GM12878 (cell line): ENCODE data around the gene KIF22.

Experiments used
- ATF3 ChIP-seq: IDR thresholded peaks from 2 replicates; pipeline ENCODE4 v1.6.1; 2011; ENCODE audit warnings: low read depth, mild to moderate bottlenecking, low read length, moderate library complexity, borderline replicate concordance; ENCODE audit errors: extremely low read depth
- CTCF ChIP-seq, 3 experiments: IDR thresholded peaks in 2 of 3; conservative IDR thresholded peaks in 1 of 3; 2 replicates each; pipeline ENCODE4 v1.5.1; 2011; ENCODE audit warnings: low read depth in 3 of 3, low read length in 3 of 3, mild to moderate bottlenecking in 3 of 3, control low read depth in 2 of 3, moderate library complexity in 2 of 3, inconsistent platforms in 1 of 3, mixed read lengths in 1 of 3; ENCODE audit not compliant: control insufficient read depth in 2 of 3, insufficient read depth in 1 of 3; ENCODE audit errors: extremely low read depth in 1 of 3
- E2F8 ChIP-seq: fragments of 450-650 bp; IDR thresholded peaks from 2 replicates; pipeline ENCODE4 v1.6.1; 2018; ENCODE audit warnings: mild to moderate bottlenecking, low read depth, moderate library complexity; ENCODE audit not compliant: partially characterized antibody
- EP300 ChIP-seq, 2 experiments: fragments of 150-350 bp in 1 of 2; IDR thresholded peaks; 2 replicates each; pipeline ENCODE4 v1.6.1; 2011 to 2012; ENCODE audit warnings: low read depth in 2 of 2, low read length in 2 of 2, borderline replicate concordance in 1 of 2, improper control_type of control experiment in 1 of 2, inconsistent platforms in 1 of 2; ENCODE audit not compliant: control insufficient read depth in 1 of 2
- GABPA ChIP-seq: IDR thresholded peaks from 2 replicates; pipeline ENCODE4 v1.6.1; 2014; ENCODE audit warnings: antibody characterized with exemption, low read depth, mild to moderate bottlenecking, inconsistent platforms
- HCFC1 ChIP-seq: fragments of 150-350 bp; IDR thresholded peaks from 2 replicates; pipeline ENCODE4 v1.6.1; 2014; ENCODE audit warnings: low read length
- KLF5 ChIP-seq: fragments of 450-650 bp; IDR thresholded peaks from 2 replicates; pipeline ENCODE4 v1.6.1; 2014; ENCODE audit warnings: mild to moderate bottlenecking; ENCODE audit not compliant: partially characterized antibody
- POLR2A ChIP-seq: IDR thresholded peaks from 2 replicates; pipeline ENCODE4 v1.6.1; 2011; ENCODE audit warnings: low read depth, mild to moderate bottlenecking, low read length
- USF2 ChIP-seq: IDR thresholded peaks from 2 replicates; pipeline ENCODE4 v1.6.1; 2011; ENCODE audit warnings: low read depth, low read length, improper control_type of control experiment, borderline replicate concordance
- ZZZ3 ChIP-seq: IDR thresholded peaks from 2 replicates; pipeline ENCODE4 v1.6.1; 2011; ENCODE audit warnings: low read depth; ENCODE audit not compliant: control insufficient read depth, insufficient read length

- TF ChIP-seq E2F8 = no peak
- TF ChIP-seq KLF5 = no peak
- no peak for TF ChIP-seq CTCF (IDR thresholded peaks at IDR 0.05 in 2 of 3, conservative IDR thresholded peaks at IDR 0.05 in 1 of 3; ENCODE audit: control insufficient read depth in 2 of 3, extremely low read depth in 1 of 3, insufficient read depth in 1 of 3, low read depth in 3 of 3, low read length in 3 of 3)
- TF ChIP-seq ATF3 = no peak
- no peak for TF ChIP-seq POLR2A
- no peak for TF ChIP-seq ZZZ3
- TF ChIP-seq HCFC1 = no peak
- no peak for TF ChIP-seq EP300 (IDR thresholded peaks at IDR 0.05; ENCODE audit: borderline replicate concordance in 1 of 2, control insufficient read depth in 1 of 2, low read depth in 2 of 2, low read length in 2 of 2)
- TF ChIP-seq GABPA = no peak
- TF ChIP-seq USF2 = no peak
Observed at GRCh38 chr16:29789775-29790182, 772 bp upstream of the KIF22 start.
